Chondrocyte (in vitro differentiated cells): Measurements from ENCODE around the gene CD300C. TPM values are rescaled to one million over a fixed set of nuclear protein-coding genes. Genes with fewer than 3 reads are reported as not detected.

Experiments
- DNase-seq: peaks from one replicate; pipeline ENCODE4 v3.0.0; 2021; ENCODE audit warnings: mixed read lengths, low spot score
- H3K27ac Mint-ChIP-seq: one replicate; pipeline ENCODE4 v1.8.0; 2021; ENCODE audit warnings: mild to moderate bottlenecking, moderate library complexity, mixed read lengths; ENCODE audit not compliant: unreplicated experiment
- H3K27me3 Mint-ChIP-seq: 2 replicates; pipeline ENCODE4 v1.8.0; 2021; ENCODE audit warnings: low read depth, mixed read lengths
- H3K36me3 Mint-ChIP-seq: 2 replicates; pipeline ENCODE4 v1.8.0; 2021; ENCODE audit warnings: low read depth, mixed read lengths
- H3K4me1 Mint-ChIP-seq: 2 replicates; pipeline ENCODE4 v1.8.0; 2021; ENCODE audit warnings: low read depth, mild to moderate bottlenecking, mixed read lengths
- H3K4me3 Mint-ChIP-seq: one replicate; pipeline ENCODE4 v1.8.0; 2021; ENCODE audit warnings: mild to moderate bottlenecking, moderate library complexity, mixed read lengths; ENCODE audit not compliant: unreplicated experiment
- H3K9me3 Mint-ChIP-seq: 2 replicates; pipeline ENCODE4 v1.8.0; 2021; ENCODE audit warnings: low read depth, mixed read lengths
- CTCF ChIP-seq: fragments of 200-600 bp; sonication (generic); IDR thresholded peaks from 2 replicates; pipeline ENCODE4 v1.5.0; 2021; ENCODE audit warnings: antibody characterized with exemption, mild to moderate bottlenecking, moderate library complexity
- total RNA-seq: library from RNA; stranded (reverse); gene quantifications from 3 replicates; pipeline ENCODE4 v1.2.1, GENCODE V29; 2021

The CD300C gene
- total RNA-seq, 1 donor from 2014 or later: not detected

DNA sequence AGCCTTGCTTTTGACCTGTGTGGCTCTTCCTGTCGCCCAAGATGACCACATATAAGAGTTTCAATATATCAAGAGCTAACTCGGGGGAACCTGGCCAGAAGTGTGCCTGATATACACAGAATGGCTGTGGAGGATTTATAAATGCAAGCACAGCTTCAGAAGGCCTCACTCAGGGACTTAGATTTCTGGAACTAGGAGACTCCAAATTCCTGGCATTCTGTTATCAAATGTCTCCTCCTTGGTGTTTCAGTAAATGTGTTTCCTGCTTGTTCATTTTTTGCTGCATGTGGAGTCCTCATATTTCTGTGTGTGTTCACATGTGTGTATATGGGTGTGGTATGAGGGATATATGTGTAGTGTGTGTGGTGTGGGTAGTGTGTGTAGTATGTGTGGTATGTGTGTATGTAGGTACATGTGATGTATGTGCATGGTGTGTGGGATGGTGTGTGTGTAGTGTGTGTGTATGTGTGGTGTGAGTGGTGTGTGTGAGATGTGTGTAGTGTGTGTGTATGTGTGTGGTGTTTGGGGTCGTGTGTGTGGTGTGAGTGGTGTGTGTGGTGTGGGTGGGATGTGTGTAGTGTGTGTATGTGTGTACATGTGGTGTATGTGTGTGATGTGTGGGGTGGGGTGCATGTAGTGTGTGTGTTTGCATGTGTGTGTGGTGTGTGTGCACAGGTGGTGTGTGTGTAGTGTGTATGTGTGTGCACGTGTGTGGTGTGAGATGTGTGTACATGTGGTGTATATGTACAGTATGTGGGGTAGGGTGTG is 22.4 kb upstream of the CD300C start:
- TF ChIP-seq CTCF: no peak
- Mint-ChIP-seq H3K27ac (peak overlapping the region; percentile 86), H3K27me3 (peaks cover 15% of the 10 kb centered on the region), H3K36me3 (no peaks in the 10 kb centered on the region), H3K4me1 (peaks cover 24% of the 10 kb centered on the region), H3K9me3 (peaks cover 4% of the 10 kb centered on the region), H3K4me3 (no peak overlapping the region)
- DNase-seq: no peak

DNA sequence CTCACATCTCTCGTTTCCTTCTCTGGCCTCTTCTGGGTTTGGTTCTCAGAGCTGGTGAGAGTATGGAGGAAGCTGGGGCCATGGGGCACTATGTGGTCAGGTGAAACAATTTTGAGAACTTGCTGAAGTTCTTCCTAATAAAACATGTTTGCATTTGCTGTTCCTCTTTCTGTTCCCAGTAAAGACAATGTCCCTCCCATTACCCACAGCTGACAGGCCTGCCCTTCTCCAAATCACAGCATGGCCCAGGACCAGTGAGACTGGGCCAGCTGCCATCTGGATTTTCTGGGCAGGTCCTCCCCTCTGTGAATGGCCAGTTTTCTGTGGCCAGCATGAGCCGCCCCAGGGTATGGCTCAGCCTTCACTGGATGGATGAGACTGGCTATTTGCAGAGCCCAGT is 21.5 kb upstream of the CD300C start, which contains the start of gene CD300H:
TSS of gene CD300H (minus strand) at position 113 of the 400 bp plus-strand sequence.
- TF ChIP-seq CTCF: no peak
- peaks cover 24% of the 10 kb centered on the region for H3K4me1 Mint-ChIP-seq
- H3K9me3 Mint-ChIP-seq: peaks cover 4% of the 10 kb centered on the region
- peak within 1 kb of the TSS; percentile 86 for H3K27ac Mint-ChIP-seq
- DNase-seq: no peak
- H3K27me3 Mint-ChIP-seq: peaks cover 15% of the 10 kb centered on the region
- no peak within 1 kb of the TSS for H3K4me3 Mint-ChIP-seq
- no peaks in the 10 kb centered on the region for H3K36me3 Mint-ChIP-seq

- Mint-ChIP-seq H3K27ac (no peak overlapping the region), H3K4me1 (peaks cover 24% of the 10 kb centered on the region), H3K4me3 (no peak overlapping the region), H3K27me3 (peaks cover 24% of the 10 kb centered on the region), H3K36me3 (no peaks in the 10 kb centered on the region), H3K9me3 (no peaks in the 10 kb centered on the region)
- DNase-seq: no peak
- TF ChIP-seq CTCF: peak; percentile 76
These were observed 20.3 kb upstream of the CD300C start for GRCh38 chr17:74566132-74566753.

DNA sequence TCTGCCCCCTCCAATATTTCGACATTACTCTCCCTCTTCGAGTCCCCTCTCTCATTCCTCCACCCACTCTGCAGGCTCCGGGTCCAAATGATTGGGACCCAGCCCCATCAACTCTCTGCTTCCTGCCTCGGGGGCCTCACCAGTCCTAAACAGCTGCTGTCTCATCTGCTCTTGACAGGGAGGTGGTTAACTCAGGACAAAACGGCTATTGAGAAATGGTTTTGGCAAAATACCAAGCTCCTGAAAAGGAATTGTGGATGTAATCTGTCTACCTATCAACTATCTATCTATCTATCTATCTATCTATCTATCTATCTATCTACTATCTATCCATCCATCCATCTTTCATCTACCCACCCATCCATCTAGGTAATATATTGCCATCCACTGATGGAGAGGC is 19.2 kb upstream of the CD300C start:
- no peak for TF ChIP-seq CTCF
- Mint-ChIP-seq H3K4me3 (no peak overlapping the region), H3K9me3 (no peaks in the 10 kb centered on the region), H3K27me3 (peaks cover 31% of the 10 kb centered on the region), H3K27ac (no peak overlapping the region), H3K36me3 (no peaks in the 10 kb centered on the region), H3K4me1 (peaks cover 21% of the 10 kb centered on the region)
- DNase-seq: no peak

- TF ChIP-seq CTCF: no peak
- Mint-ChIP-seq H3K4me1 (peaks cover 4% of the 10 kb centered on the region), H3K36me3 (no peaks in the 10 kb centered on the region), H3K27ac (no peak overlapping the region), H3K4me3 (no peak overlapping the region), H3K9me3 (peaks cover 5% of the 10 kb centered on the region), H3K27me3 (peaks cover 42% of the 10 kb centered on the region)
- no peak for DNase-seq
These were observed 17.4 kb upstream of the CD300C start for GRCh38 chr17:74563358-74563757.
